ENCODE results near the gene METTL13.

The METTL13 gene

DNA sequence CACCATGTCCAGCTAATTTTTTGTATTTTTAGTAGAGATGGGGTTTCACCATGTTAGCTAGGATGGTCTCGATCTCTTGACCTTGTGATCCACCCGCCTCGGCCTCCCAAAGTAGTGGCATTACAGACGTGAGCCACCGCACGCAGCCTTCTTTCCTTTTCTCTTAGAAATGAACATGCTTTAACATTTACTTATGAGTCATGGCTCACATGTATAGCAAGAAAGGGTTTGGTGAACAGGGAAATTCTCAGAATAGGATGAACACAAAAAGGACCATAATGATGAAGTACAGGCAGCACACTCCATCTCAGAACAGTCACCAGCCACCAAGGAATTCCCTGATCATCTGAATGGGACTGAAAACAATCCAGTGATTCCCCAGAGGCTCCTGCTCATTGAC is 30.2 kb upstream of the METTL13 start:
- Histone ChIP-seq H3K4me3 (ENCODE audit: low read length) (no peak overlapping the region), H3K9me3 (ENCODE audit: control insufficient read depth, low read length) (no peaks in the 10 kb centered on the region), H3K4me1 (ENCODE audit: control insufficient read depth, insufficient read depth, low read length) (no peaks in the 10 kb centered on the region), H3K36me3 (ENCODE audit: control insufficient read depth, insufficient read depth, low read length) (no peaks in the 10 kb centered on the region), H3K27me3 (ENCODE audit: control insufficient read depth, insufficient read depth, low read length) (no peaks in the 10 kb centered on the region), H3K9ac (ENCODE audit: low read length) (no peak overlapping the region)

DNA sequence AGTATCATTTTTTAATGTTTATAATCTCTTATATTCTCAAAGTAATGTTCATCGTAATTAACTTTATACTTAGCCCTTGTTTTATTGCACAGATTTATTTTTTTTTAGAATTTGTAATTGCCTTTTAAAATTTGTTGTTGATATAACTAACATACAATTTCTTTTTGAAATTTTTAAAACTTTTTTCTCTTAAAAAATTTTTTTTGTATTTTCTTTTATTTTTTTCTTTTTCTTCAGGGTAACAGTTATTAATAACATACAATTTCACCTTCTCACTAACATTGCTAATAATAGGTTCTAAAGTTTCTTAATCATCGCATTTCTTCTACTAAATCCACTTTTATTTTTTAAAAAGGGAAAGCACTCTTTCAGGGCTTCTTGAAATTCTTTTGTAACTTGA is 28.3 kb upstream of the METTL13 start:
- Histone ChIP-seq H3K9me3 (ENCODE audit: control insufficient read depth, low read length) (no peaks in the 10 kb centered on the region), H3K4me1 (ENCODE audit: control insufficient read depth, insufficient read depth, low read length) (no peaks in the 10 kb centered on the region), H3K36me3 (ENCODE audit: control insufficient read depth, insufficient read depth, low read length) (no peaks in the 10 kb centered on the region), H3K9ac (ENCODE audit: low read length) (no peak overlapping the region), H3K4me3 (ENCODE audit: low read length) (no peak overlapping the region), H3K27me3 (ENCODE audit: control insufficient read depth, insufficient read depth, low read length) (no peaks in the 10 kb centered on the region)

DNA sequence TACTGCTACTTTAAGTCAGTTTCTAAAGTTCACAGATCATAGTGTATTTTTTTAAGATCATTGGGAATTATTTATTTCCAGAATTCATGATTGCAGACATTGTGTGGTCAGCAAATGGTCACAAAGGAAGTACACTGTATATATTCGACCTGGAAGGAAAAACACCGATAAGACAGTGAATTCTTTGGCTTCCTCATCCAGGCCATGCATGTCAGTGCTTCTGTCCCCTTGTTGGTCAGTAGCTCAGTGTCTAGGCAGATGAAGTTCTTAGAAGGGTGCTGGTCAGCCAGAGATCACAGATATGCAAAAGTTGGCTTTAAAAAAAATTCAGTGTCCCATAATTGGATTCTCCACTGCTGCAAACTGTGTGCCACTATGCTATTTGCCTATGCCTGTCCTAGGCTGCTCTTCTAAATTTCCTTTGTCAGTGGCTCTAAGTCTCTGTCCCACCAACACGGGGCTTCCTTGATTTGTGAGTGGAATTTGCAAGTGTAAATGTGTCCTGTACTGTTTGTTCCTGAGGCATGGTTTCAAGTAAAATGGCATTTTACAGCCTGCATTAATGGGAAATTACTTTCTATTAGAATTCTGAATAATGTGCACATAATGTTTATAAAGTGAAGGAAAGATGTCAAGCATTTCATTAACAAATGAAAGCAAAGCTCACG is 27.6 kb upstream of the METTL13 start:
- no peaks in the 10 kb centered on the region for H3K9me3 ChIP-seq (ENCODE audit: control insufficient read depth, low read length)
- no peak overlapping the region for H3K9ac ChIP-seq (ENCODE audit: low read length)
- no peaks in the 10 kb centered on the region for H3K36me3 ChIP-seq (ENCODE audit: control insufficient read depth, insufficient read depth, low read length)
- H3K4me3 ChIP-seq (ENCODE audit: low read length) = no peak overlapping the region
- H3K4me1 ChIP-seq (ENCODE audit: control insufficient read depth, insufficient read depth, low read length) = no peaks in the 10 kb centered on the region
- no peaks in the 10 kb centered on the region for H3K27me3 ChIP-seq (ENCODE audit: control insufficient read depth, insufficient read depth, low read length)

DNA sequence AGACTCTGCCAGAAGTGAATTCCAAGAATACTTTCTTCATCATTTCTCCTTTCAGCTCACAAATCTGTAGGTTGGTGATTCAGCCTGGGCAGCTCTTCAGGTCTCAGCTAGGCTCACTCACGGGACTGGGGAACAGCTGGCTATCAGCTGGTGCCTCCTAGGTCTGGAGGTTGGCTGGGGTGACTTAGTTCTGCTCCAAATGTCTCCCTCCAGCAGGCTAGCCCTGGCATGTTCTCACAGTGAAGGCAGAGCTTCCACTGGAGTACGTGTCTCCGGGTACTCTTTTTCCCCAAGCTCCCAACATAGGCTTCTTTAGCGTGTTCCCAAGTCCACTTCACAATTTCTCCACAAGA is 27.1 kb upstream of the METTL13 start:
- Histone ChIP-seq H3K9me3 (ENCODE audit: control insufficient read depth, low read length) (no peaks in the 10 kb centered on the region), H3K4me3 (ENCODE audit: low read length) (no peak overlapping the region), H3K4me1 (ENCODE audit: control insufficient read depth, insufficient read depth, low read length) (no peaks in the 10 kb centered on the region), H3K27me3 (ENCODE audit: control insufficient read depth, insufficient read depth, low read length) (no peaks in the 10 kb centered on the region), H3K9ac (ENCODE audit: low read length) (no peak overlapping the region), H3K36me3 (ENCODE audit: control insufficient read depth, insufficient read depth, low read length) (no peaks in the 10 kb centered on the region)

DNA sequence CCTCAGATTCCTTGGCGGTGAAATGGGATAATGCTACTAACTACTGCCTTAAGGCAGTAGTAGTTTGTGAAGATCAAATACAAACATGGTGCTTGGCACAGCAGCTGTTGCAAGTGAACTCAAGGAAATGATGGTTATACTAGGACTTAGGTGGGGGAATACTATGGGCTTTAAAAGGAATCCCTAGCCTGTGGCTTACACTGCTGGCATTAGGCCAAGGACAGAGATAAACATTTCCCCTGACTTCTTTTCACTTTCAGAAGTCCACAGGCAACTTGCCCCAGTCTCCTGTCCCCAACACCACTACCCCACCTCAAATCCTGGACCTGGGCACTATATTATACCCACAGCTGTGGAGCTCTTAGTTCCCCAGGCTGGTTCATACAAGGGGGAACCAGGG is 26.5 kb upstream of the METTL13 start:
- no peak overlapping the region for H3K9ac ChIP-seq (ENCODE audit: low read length)
- H3K9me3 ChIP-seq (ENCODE audit: control insufficient read depth, low read length) = no peaks in the 10 kb centered on the region
- no peaks in the 10 kb centered on the region for H3K36me3 ChIP-seq (ENCODE audit: control insufficient read depth, insufficient read depth, low read length)
- no peak overlapping the region for H3K4me3 ChIP-seq (ENCODE audit: low read length)
- no peaks in the 10 kb centered on the region for H3K27me3 ChIP-seq (ENCODE audit: control insufficient read depth, insufficient read depth, low read length)
- H3K4me1 ChIP-seq (ENCODE audit: control insufficient read depth, insufficient read depth, low read length) = no peaks in the 10 kb centered on the region

DNA sequence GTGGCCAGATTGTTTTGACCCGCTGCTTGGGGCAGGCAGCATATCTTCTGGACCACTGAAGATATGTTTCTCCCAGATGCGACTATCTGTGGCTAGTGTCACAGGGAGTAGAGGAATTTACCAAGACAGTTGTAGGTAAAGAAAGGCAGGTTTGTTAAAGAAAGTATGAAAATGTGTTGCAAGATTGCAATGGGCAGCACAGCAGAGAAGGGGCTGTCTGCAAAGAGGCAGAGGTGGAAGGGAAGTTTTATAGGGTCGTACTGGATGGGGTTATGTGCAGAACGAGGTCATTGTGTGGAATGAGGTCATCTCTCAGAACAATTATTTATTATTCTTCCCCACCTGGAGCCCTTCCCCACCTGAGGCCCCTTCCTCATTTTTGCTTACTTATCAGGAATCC is 24.6 kb upstream of the METTL13 start:
- no peaks in the 10 kb centered on the region for H3K4me1 ChIP-seq (ENCODE audit: control insufficient read depth, insufficient read depth, low read length)
- H3K27me3 ChIP-seq (ENCODE audit: control insufficient read depth, insufficient read depth, low read length) = no peaks in the 10 kb centered on the region
- H3K9ac ChIP-seq (ENCODE audit: low read length) = no peak overlapping the region
- H3K36me3 ChIP-seq (ENCODE audit: control insufficient read depth, insufficient read depth, low read length) = no peaks in the 10 kb centered on the region
- H3K9me3 ChIP-seq (ENCODE audit: control insufficient read depth, low read length) = no peaks in the 10 kb centered on the region
- H3K4me3 ChIP-seq (ENCODE audit: low read length) = no peak overlapping the region

DNA sequence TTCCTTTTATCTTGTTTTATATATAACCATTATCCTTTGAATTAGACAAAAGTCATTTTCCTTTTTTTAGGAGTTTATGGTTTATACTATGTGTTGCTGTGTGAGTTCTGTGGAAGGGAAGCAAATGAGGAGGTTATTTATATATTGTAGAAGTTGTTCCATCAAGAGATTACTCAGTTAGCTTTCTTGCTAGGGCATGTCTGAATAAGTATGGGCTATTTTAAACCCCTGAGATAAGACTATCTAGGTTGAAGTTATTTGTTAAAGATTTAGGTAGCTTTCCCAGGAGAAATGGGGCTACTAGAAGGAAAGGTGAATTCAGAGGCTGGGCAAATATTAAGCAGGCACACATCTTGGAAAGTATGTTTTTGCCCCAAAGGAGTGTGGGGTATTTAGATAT is 23.4 kb upstream of the METTL13 start:
- Histone ChIP-seq H3K9ac (ENCODE audit: low read length) (no peak overlapping the region), H3K4me3 (ENCODE audit: low read length) (no peak overlapping the region), H3K36me3 (ENCODE audit: control insufficient read depth, insufficient read depth, low read length) (no peaks in the 10 kb centered on the region), H3K4me1 (ENCODE audit: control insufficient read depth, insufficient read depth, low read length) (no peaks in the 10 kb centered on the region), H3K9me3 (ENCODE audit: control insufficient read depth, low read length) (no peaks in the 10 kb centered on the region), H3K27me3 (ENCODE audit: control insufficient read depth, insufficient read depth, low read length) (no peaks in the 10 kb centered on the region)

DNA sequence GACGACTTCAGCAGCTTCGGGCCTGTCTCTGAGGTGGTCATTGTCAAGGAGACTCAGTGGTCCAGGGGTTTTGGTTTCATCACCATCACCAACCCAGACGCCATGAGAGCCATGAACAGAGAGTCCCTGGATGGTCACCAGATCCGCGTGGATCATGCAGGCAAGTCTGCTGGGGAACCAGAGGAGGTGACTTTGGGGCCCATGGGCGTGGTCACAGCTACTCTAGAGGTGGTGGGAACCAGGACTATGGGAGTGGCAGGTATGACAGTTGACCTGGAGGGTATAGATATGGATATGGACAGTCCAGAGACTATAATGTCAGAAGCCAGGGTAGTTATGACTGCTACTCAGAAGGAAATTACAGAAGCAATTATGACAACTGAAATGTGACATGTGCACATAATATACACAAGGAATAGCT is 19.3 kb upstream of the METTL13 start:
- no peaks in the 10 kb centered on the region for H3K9me3 ChIP-seq (ENCODE audit: control insufficient read depth, low read length)
- H3K4me3 ChIP-seq (ENCODE audit: low read length) = no peak overlapping the region
- no peaks in the 10 kb centered on the region for H3K36me3 ChIP-seq (ENCODE audit: control insufficient read depth, insufficient read depth, low read length)
- H3K4me1 ChIP-seq (ENCODE audit: control insufficient read depth, insufficient read depth, low read length) = no peaks in the 10 kb centered on the region
- H3K27me3 ChIP-seq (ENCODE audit: control insufficient read depth, insufficient read depth, low read length) = peaks cover 4% of the 10 kb centered on the region
- H3K9ac ChIP-seq (ENCODE audit: low read length) = no peak overlapping the region

DNA sequence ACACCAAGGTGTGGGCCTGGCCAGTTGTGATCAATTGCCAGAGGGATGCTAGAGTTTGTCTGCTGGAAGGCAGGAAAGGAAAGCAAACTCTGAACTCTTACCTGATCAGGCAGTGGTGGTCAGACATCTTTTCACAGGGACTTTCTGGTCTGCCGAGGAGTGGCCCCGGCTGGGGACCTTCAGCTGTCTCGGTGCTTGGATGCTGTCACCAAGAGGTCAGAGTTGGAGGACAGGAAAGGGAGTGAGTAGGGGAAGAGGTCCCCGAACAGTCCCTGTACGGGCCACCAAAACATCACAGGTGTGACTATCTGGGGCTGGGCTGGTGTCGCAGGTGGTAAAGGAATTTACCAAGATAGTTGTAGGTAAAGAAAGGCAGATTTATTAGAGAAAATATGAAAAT is 17.7 kb upstream of the METTL13 start:
- no peak overlapping the region for H3K4me3 ChIP-seq (ENCODE audit: low read length)
- no peaks in the 10 kb centered on the region for H3K4me1 ChIP-seq (ENCODE audit: control insufficient read depth, insufficient read depth, low read length)
- no peaks in the 10 kb centered on the region for H3K9me3 ChIP-seq (ENCODE audit: control insufficient read depth, low read length)
- no peak overlapping the region for H3K9ac ChIP-seq (ENCODE audit: low read length)
- H3K27me3 ChIP-seq (ENCODE audit: control insufficient read depth, insufficient read depth, low read length) = peaks cover 4% of the 10 kb centered on the region
- no peaks in the 10 kb centered on the region for H3K36me3 ChIP-seq (ENCODE audit: control insufficient read depth, insufficient read depth, low read length)

DNA sequence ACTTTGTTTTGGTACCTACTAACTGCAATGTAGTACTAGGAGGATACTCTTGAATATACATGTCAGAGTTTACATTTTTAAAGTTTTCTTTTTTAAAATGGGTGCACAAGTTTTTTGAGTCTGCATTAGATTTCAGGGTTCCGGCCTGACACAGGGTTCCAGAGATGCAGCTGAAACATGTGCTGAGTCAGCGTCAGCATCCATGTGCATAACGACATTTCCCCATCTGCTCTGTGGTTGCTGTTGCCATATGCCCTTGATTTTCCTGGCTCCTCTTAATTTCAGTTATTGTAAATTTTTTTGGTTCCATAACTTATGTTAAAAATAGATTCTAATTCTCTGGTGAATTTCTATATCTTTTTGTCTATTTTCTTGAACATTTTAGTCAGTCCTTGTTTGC is 12.3 kb upstream of the METTL13 start:
- Histone ChIP-seq H3K36me3 (ENCODE audit: control insufficient read depth, insufficient read depth, low read length) (no peaks in the 10 kb centered on the region), H3K9me3 (ENCODE audit: control insufficient read depth, low read length) (no peaks in the 10 kb centered on the region), H3K9ac (ENCODE audit: low read length) (no peak overlapping the region), H3K4me1 (ENCODE audit: control insufficient read depth, insufficient read depth, low read length) (no peaks in the 10 kb centered on the region), H3K4me3 (ENCODE audit: low read length) (no peak overlapping the region), H3K27me3 (ENCODE audit: control insufficient read depth, insufficient read depth, low read length) (no peaks in the 10 kb centered on the region)

DNA sequence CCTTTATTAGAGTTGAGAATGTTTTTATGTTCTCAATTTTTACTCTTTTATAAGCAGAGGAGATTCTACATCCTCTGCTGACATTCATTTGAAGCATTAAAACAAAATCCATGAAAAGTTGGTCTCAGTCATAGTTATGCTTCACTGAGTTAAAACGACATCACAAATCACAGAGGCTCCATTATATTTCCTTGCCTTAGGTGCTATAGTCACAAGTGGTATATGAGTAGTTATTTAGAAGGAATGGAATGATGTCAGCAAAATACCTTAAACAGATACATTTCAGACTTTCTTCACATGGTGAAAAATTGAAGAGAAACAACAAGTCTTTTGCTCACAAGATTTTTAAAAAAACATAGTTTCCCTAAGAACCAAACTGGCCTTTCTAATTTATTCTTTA is 11.7 kb upstream of the METTL13 start:
- H3K4me1 ChIP-seq (ENCODE audit: control insufficient read depth, insufficient read depth, low read length) = no peaks in the 10 kb centered on the region
- H3K4me3 ChIP-seq (ENCODE audit: low read length) = no peak overlapping the region
- H3K27me3 ChIP-seq (ENCODE audit: control insufficient read depth, insufficient read depth, low read length) = no peaks in the 10 kb centered on the region
- no peaks in the 10 kb centered on the region for H3K9me3 ChIP-seq (ENCODE audit: control insufficient read depth, low read length)
- H3K36me3 ChIP-seq (ENCODE audit: control insufficient read depth, insufficient read depth, low read length) = no peaks in the 10 kb centered on the region
- H3K9ac ChIP-seq (ENCODE audit: low read length) = no peak overlapping the region

DNA sequence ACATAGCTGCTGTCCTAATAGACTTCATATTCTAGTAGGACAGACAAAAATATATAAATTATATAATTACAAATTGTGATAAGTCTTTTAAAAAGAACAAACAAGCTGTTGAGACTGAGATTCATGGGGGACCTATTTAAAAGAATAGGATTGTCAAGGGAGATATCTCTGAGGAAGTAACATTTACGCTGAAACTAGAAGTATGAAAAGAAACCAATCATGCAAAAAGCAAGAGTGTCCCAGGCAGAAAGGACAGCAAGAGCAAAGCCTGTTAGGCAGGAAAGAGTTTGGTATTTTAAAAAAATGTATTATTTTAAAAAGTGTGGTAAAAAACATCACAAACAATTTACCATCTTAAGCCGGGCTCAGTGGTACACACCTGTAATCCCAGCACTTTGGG is 9.1 kb upstream of the METTL13 start:
- Histone ChIP-seq H3K36me3 (ENCODE audit: control insufficient read depth, insufficient read depth, low read length) (no peaks in the 10 kb centered on the region), H3K9me3 (ENCODE audit: control insufficient read depth, low read length) (no peaks in the 10 kb centered on the region), H3K4me3 (ENCODE audit: low read length) (no peak overlapping the region), H3K27me3 (ENCODE audit: control insufficient read depth, insufficient read depth, low read length) (no peaks in the 10 kb centered on the region), H3K9ac (ENCODE audit: low read length) (no peak overlapping the region), H3K4me1 (ENCODE audit: control insufficient read depth, insufficient read depth, low read length) (no peaks in the 10 kb centered on the region)

DNA sequence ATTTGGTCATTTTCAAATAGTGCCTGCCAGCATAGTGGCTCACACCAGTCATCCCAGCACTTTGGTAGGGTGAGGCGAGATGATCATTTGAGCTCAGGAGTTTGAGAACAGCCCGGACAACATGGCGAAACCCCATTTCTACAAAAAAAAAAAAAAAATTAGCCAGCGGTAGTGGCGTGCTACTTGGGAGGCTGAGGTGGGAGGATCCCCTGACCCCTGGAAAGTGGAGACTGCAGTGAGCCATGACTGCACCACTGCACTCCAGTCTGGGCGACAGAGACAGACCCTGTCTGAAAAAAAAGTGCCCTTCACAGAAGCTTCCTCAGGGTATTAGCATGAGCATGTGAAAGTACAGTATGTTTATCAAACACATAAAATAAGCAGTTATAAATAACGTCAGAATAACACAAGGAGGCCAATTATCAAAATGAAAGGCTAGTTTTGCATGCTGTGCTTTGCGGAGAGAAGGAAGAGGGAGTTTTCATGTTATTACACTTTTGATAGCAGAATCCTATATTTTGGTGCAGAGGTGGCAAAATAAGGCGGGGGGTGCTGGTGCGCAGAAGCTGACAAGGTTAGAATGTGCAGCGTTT is 781 bp upstream of the METTL13 start:
- Histone ChIP-seq H3K4me1 (ENCODE audit: control insufficient read depth, insufficient read depth, low read length) (no peaks in the 10 kb centered on the region), H3K27me3 (ENCODE audit: control insufficient read depth, insufficient read depth, low read length) (no peaks in the 10 kb centered on the region), H3K4me3 (ENCODE audit: low read length) (peak overlapping the region; percentile 39), H3K36me3 (ENCODE audit: control insufficient read depth, insufficient read depth, low read length) (no peaks in the 10 kb centered on the region), H3K9me3 (ENCODE audit: control insufficient read depth, low read length) (no peaks in the 10 kb centered on the region), H3K9ac (ENCODE audit: low read length) (peak overlapping the region; percentile 63)

Measured in mucosa of stomach (tissue), 1 donor.